HG03045 (cell line): Measurements from ENCODE around the gene SMAD4.
A peak's percentile ranks its signal among the peaks of the same experiment; 100 is the strongest.

Experiments used
- ATAC-seq: cut with Tn5 transposase; IDR thresholded peaks from one replicate; pipeline ENCODE4 v1.9.1; 2021; ENCODE audit warnings: mild to moderate bottlenecking, moderate library complexity; ENCODE audit not compliant: unreplicated experiment

SMAD4 gene

GRCh38 chr18:51020536-51020935 is 9.5 kb upstream of the SMAD4 start:
- no peak for ATAC-seq

GRCh38 chr18:51021226-51021965 is 8.6 kb upstream of the SMAD4 start:
- no peak for ATAC-seq

GRCh38 chr18:51025512-51025911 is 4.5 kb upstream of the SMAD4 start:
- no peak for ATAC-seq

GRCh38 chr18:51028201-51028805 is 1.7 kb upstream of the SMAD4 start:
- ATAC-seq, result no peak

GRCh38 chr18:51029378-51029693 is 677 bp upstream of the SMAD4 start:
- ATAC-seq, result no peak

GRCh38 chr18:51030537-51031258 is 685 bp downstream of the SMAD4 start:
- peak; percentile 66 for ATAC-seq

GRCh38 chr18:51032193-51032592 is 2.2 kb downstream of the SMAD4 start:
- ATAC-seq, result no peak

GRCh38 chr18:51037230-51037629 is 7.2 kb downstream of the SMAD4 start:
- ATAC-seq, result no peak

GRCh38 chr18:51038110-51038509 is 8.1 kb downstream of the SMAD4 start:
- ATAC-seq, result no peak

GRCh38 chr18:51039138-51040112 is 9.4 kb downstream of the SMAD4 start:
- ATAC-seq, result peak; percentile 61

GRCh38 chr18:51041677-51042352 is 11.8 kb downstream of the SMAD4 start:
- no peak for ATAC-seq

- ATAC-seq, result no peak
These were observed 15.0 kb downstream of the SMAD4 start for GRCh38 chr18:51044928-51045585.

- no peak for ATAC-seq
These were observed 18.2 kb downstream of the SMAD4 start for GRCh38 chr18:51048190-51048589.

GRCh38 chr18:51049137-51049536 is 19.1 kb downstream of the SMAD4 start:
- ATAC-seq, result no peak

- peak; percentile 76 for ATAC-seq
These were observed 21.2 kb downstream of the SMAD4 start for GRCh38 chr18:51051105-51051712.

- ATAC-seq, result peak; percentile 55
These were observed 23.8 kb downstream of the SMAD4 start for GRCh38 chr18:51053814-51054213.

- no peak for ATAC-seq
These were observed 24.8 kb downstream of the SMAD4 start for GRCh38 chr18:51054764-51055163.

- no peak for ATAC-seq
These were observed 30.0 kb downstream of the SMAD4 start for GRCh38 chr18:51059969-51060368.

- ATAC-seq, result no peak
These were observed 34.2 kb downstream of the SMAD4 start for GRCh38 chr18:51064256-51064655.
